ENCODE results near the gene CNIH1.
"Not testable (repeated sequence)": the region's sequence is repeated elsewhere in the genome, so short reads cannot be mapped to it uniquely, and the experiment has no call there.

CNIH1 gene

GRCh38 chr14:54446161-54446693 lies 5.1 kb upstream of the CNIH1 start:
- Histone ChIP-seq H3K9me2 (ENCODE audit: low read depth, low read length) (no peaks in the 10 kb centered on the region), H3K27ac (ENCODE audit: low read depth, low read length, poor library complexity, severe bottlenecking) (no peak overlapping the region), H3K79me2 (ENCODE audit: insufficient read depth, low read length) (no peaks in the 10 kb centered on the region), H3K4me1 (ENCODE audit: insufficient read depth, low read length, severe bottlenecking) (peaks cover 7% of the 10 kb centered on the region), H2AFZ (ENCODE audit: low read length) (no peak overlapping the region), H4K20me1 (ENCODE audit: insufficient read depth, low read length) (no peaks in the 10 kb centered on the region), H3K9ac (ENCODE audit: low read length) (no peak overlapping the region), H3K27me3 (ENCODE audit: insufficient read depth, low read length) (no peaks in the 10 kb centered on the region), H3K36me3 (ENCODE audit: insufficient read depth, low read length) (no peaks in the 10 kb centered on the region), H3K4me3 (ENCODE audit: low read depth, low read length, poor library complexity, severe bottlenecking) (no peak overlapping the region), H3F3A (ENCODE audit: insufficient read depth, low read length) (no peaks in the 10 kb centered on the region), H3K4me2 (ENCODE audit: low read length) (no peak overlapping the region), H3K9me3 (ENCODE audit: low read length) (no peaks in the 10 kb centered on the region)
- TF ChIP-seq EZH2 (IDR thresholded peaks at IDR 0.05; ENCODE audit: borderline replicate concordance, low read length) (no peak), CTCF (IDR thresholded peaks at IDR 0.05; ENCODE audit: low read length) (no peak)

GRCh38 chr14:54444681-54445080 lies 3.5 kb upstream of the CNIH1 start:
- Histone ChIP-seq H3K36me3 (ENCODE audit: insufficient read depth, low read length) (peaks cover 4% of the 10 kb centered on the region), H3K4me1 (ENCODE audit: insufficient read depth, low read length, severe bottlenecking) (peaks cover 15% of the 10 kb centered on the region), H3K27me3 (ENCODE audit: insufficient read depth, low read length) (no peaks in the 10 kb centered on the region), H2AFZ (ENCODE audit: low read length) (no peak overlapping the region), H3K9ac (ENCODE audit: low read length) (no peak overlapping the region), H3K27ac (ENCODE audit: low read depth, low read length, poor library complexity, severe bottlenecking) (no peak overlapping the region), H3K4me2 (ENCODE audit: low read length) (no peak overlapping the region), H3K79me2 (ENCODE audit: insufficient read depth, low read length) (peaks cover 10% of the 10 kb centered on the region), H3K9me3 (ENCODE audit: low read length) (no peaks in the 10 kb centered on the region), H3K4me3 (ENCODE audit: low read depth, low read length, poor library complexity, severe bottlenecking) (no peak overlapping the region), H3K9me2 (ENCODE audit: low read depth, low read length) (no peaks in the 10 kb centered on the region), H3F3A (ENCODE audit: insufficient read depth, low read length) (no peaks in the 10 kb centered on the region), H4K20me1 (ENCODE audit: insufficient read depth, low read length) (no peaks in the 10 kb centered on the region)
- TF ChIP-seq CTCF (IDR thresholded peaks at IDR 0.05; ENCODE audit: low read length) = no peak
- TF ChIP-seq EZH2 (IDR thresholded peaks at IDR 0.05; ENCODE audit: borderline replicate concordance, low read length) = no peak

GRCh38 chr14:54443981-54444380 lies 2.8 kb upstream of the CNIH1 start:
- no peaks in the 10 kb centered on the region for H3K27me3 ChIP-seq (ENCODE audit: insufficient read depth, low read length)
- peaks cover 20% of the 10 kb centered on the region for H3K4me1 ChIP-seq (ENCODE audit: insufficient read depth, low read length, severe bottlenecking)
- H3F3A ChIP-seq (ENCODE audit: insufficient read depth, low read length) = no peaks in the 10 kb centered on the region
- TF ChIP-seq CTCF (IDR thresholded peaks at IDR 0.05; ENCODE audit: low read length) (no peak), EZH2 (IDR thresholded peaks at IDR 0.05; ENCODE audit: borderline replicate concordance, low read length) (no peak)
- H2AFZ ChIP-seq (ENCODE audit: low read length) = no peak overlapping the region
- peaks cover 11% of the 10 kb centered on the region for H3K36me3 ChIP-seq (ENCODE audit: insufficient read depth, low read length)
- H4K20me1 ChIP-seq (ENCODE audit: insufficient read depth, low read length) = no peaks in the 10 kb centered on the region
- H3K4me3 ChIP-seq (ENCODE audit: low read depth, low read length, poor library complexity, severe bottlenecking) = no peak overlapping the region
- H3K79me2 ChIP-seq (ENCODE audit: insufficient read depth, low read length) = peaks cover 17% of the 10 kb centered on the region
- no peaks in the 10 kb centered on the region for H3K9me2 ChIP-seq (ENCODE audit: low read depth, low read length)
- no peaks in the 10 kb centered on the region for H3K9me3 ChIP-seq (ENCODE audit: low read length)
- H3K4me2 ChIP-seq (ENCODE audit: low read length) = no peak overlapping the region
- no peak overlapping the region for H3K9ac ChIP-seq (ENCODE audit: low read length)
- no peak overlapping the region for H3K27ac ChIP-seq (ENCODE audit: low read depth, low read length, poor library complexity, severe bottlenecking)

DNA sequence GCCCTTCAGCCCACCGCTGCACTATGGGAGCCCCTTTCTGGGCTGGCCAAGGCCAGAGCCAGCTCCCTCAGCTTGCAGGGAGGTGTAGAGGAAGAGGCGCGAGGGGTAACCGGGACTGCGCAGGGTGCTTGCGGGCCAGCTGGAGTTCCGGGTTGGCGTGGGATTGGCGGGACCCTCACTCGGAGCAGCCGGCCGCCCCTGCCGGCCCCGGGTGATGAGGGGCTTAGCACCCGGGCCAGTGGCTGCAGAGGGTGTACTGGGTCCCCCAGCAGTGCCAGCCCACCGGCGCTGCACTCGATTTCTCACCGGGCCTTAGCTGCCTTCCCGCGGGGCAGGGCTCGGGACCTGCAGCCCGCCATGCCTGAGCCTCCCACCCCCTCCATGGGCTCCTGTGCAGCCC lies 1.8 kb upstream of the CNIH1 start:
- peaks cover 12% of the 10 kb centered on the region for H3K36me3 ChIP-seq (ENCODE audit: insufficient read depth, low read length)
- not testable (repeated sequence) for H2AFZ ChIP-seq (ENCODE audit: low read length); H3K9ac ChIP-seq (ENCODE audit: low read length); H3K27ac ChIP-seq (ENCODE audit: low read depth, low read length, poor library complexity, severe bottlenecking); H3K9me2 ChIP-seq (ENCODE audit: low read depth, low read length); H3K27me3 ChIP-seq (ENCODE audit: insufficient read depth, low read length); H3K4me2 ChIP-seq (ENCODE audit: low read length); H4K20me1 ChIP-seq (ENCODE audit: insufficient read depth, low read length); H3F3A ChIP-seq (ENCODE audit: insufficient read depth, low read length); H3K4me3 ChIP-seq (ENCODE audit: low read depth, low read length, poor library complexity, severe bottlenecking); H3K9me3 ChIP-seq (ENCODE audit: low read length)
- peaks cover 31% of the 10 kb centered on the region for H3K4me1 ChIP-seq (ENCODE audit: insufficient read depth, low read length, severe bottlenecking)
- H3K79me2 ChIP-seq (ENCODE audit: insufficient read depth, low read length) = peaks cover 27% of the 10 kb centered on the region

Data from OCI-LY1 (cell line).